ENCODE measurements around the gene MRPL4. TPM values are rescaled to one million over a fixed set of nuclear protein-coding genes. Genes with fewer than 3 reads are reported as not detected.

MRPL4 gene
- total and polyA plus RNA-seq, 2 of the 13 experiments (the other 11 are each of a cell fraction or from before 2014, with no cell fraction given): 40.6 to 42.5 TPM

- TF ChIP-seq HDAC6 (IDR thresholded peaks at IDR 0.05; ENCODE audit: low read depth, low read length) (no peak), TMF1 (CRISPR knock-in tag; IDR thresholded peaks at IDR 0.05; ENCODE audit: low read depth) (no peak), ZNF3 (CRISPR knock-in tag; IDR thresholded peaks at IDR 0.05) (no peak), NFIB (CRISPR knock-in tag; IDR thresholded peaks at IDR 0.05; ENCODE audit: borderline replicate concordance) (no peak), ZNF557 (CRISPR knock-in tag; IDR thresholded peaks at IDR 0.05) (no peak), ELF3 (CRISPR knock-in tag; IDR thresholded peaks at IDR 0.05) (no peak), ZNF878 (CRISPR knock-in tag; IDR thresholded peaks at IDR 0.05) (no peak), ZNF501 (CRISPR knock-in tag; IDR thresholded peaks at IDR 0.05) (no peak), ZNF563 (CRISPR knock-in tag; IDR thresholded peaks at IDR 0.05) (no peak), PAF1 (CRISPR knock-in tag; IDR thresholded peaks at IDR 0.05) (no peak), ZBTB7B (CRISPR knock-in tag; IDR thresholded peaks at IDR 0.05) (no peak), ISL2 (CRISPR knock-in tag; IDR thresholded peaks at IDR 0.05) (no peak), ZBTB25 (CRISPR knock-in tag; IDR thresholded peaks at IDR 0.05) (no peak), ZNF235 (CRISPR knock-in tag; IDR thresholded peaks at IDR 0.05; ENCODE audit: borderline replicate concordance) (no peak), FOXM1 (CRISPR knock-in tag; IDR thresholded peaks at IDR 0.05) (no peak), HDAC2 (CRISPR knock-in tag; IDR thresholded peaks at IDR 0.05) (peak; percentile 66; the same call in 1 of the 2 replicates)
- TF ChIP-seq, protein P1, sequence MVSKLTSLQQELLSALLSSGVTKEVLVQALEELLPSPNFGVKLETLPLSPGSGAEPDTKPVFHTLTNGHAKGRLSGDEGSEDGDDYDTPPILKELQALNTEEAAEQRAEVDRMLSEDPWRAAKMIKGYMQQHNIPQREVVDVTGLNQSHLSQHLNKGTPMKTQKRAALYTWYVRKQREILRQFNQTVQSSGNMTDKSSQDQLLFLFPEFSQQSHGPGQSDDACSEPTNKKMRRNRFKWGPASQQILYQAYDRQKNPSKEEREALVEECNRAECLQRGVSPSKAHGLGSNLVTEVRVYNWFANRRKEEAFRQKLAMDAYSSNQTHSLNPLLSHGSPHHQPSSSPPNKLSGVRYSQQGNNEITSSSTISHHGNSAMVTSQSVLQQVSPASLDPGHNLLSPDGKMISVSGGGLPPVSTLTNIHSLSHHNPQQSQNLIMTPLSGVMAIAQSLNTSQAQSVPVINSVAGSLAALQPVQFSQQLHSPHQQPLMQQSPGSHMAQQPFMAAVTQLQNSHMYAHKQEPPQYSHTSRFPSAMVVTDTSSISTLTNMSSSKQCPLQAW (CRISPR knock-in tag; IDR thresholded peaks at IDR 0.05): no peak
- TF ChIP-seq, protein P2, sequence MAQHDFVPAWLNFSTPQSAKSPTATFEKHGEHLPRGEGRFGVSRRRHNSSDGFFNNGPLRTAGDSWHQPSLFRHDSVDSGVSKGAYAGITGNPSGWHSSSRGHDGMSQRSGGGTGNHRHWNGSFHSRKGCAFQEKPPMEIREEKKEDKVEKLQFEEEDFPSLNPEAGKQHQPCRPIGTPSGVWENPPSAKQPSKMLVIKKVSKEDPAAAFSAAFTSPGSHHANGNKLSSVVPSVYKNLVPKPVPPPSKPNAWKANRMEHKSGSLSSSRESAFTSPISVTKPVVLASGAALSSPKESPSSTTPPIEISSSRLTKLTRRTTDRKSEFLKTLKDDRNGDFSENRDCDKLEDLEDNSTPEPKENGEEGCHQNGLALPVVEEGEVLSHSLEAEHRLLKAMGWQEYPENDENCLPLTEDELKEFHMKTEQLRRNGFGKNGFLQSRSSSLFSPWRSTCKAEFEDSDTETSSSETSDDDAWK (CRISPR knock-in tag; IDR thresholded peaks at IDR 0.05): no peak
- TF ChIP-seq, protein P3, sequence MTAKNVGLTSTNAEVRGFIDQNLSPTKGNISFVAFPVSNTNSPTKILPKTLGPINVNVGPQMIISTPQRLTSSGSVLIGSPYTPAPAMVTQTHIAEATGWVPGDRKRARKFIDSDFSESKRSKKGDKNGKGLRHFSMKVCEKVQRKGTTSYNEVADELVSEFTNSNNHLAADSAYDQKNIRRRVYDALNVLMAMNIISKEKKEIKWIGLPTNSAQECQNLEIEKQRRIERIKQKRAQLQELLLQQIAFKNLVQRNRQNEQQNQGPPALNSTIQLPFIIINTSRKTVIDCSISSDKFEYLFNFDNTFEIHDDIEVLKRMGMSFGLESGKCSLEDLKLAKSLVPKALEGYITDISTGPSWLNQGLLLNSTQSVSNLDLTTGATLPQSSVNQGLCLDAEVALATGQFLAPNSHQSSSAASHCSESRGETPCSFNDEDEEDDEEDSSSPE (CRISPR knock-in tag; IDR thresholded peaks at IDR 0.05): 0 out of 2 replicates have a peak, but pooled peaks have one; percentile 45
- TF ChIP-seq, protein P4, sequence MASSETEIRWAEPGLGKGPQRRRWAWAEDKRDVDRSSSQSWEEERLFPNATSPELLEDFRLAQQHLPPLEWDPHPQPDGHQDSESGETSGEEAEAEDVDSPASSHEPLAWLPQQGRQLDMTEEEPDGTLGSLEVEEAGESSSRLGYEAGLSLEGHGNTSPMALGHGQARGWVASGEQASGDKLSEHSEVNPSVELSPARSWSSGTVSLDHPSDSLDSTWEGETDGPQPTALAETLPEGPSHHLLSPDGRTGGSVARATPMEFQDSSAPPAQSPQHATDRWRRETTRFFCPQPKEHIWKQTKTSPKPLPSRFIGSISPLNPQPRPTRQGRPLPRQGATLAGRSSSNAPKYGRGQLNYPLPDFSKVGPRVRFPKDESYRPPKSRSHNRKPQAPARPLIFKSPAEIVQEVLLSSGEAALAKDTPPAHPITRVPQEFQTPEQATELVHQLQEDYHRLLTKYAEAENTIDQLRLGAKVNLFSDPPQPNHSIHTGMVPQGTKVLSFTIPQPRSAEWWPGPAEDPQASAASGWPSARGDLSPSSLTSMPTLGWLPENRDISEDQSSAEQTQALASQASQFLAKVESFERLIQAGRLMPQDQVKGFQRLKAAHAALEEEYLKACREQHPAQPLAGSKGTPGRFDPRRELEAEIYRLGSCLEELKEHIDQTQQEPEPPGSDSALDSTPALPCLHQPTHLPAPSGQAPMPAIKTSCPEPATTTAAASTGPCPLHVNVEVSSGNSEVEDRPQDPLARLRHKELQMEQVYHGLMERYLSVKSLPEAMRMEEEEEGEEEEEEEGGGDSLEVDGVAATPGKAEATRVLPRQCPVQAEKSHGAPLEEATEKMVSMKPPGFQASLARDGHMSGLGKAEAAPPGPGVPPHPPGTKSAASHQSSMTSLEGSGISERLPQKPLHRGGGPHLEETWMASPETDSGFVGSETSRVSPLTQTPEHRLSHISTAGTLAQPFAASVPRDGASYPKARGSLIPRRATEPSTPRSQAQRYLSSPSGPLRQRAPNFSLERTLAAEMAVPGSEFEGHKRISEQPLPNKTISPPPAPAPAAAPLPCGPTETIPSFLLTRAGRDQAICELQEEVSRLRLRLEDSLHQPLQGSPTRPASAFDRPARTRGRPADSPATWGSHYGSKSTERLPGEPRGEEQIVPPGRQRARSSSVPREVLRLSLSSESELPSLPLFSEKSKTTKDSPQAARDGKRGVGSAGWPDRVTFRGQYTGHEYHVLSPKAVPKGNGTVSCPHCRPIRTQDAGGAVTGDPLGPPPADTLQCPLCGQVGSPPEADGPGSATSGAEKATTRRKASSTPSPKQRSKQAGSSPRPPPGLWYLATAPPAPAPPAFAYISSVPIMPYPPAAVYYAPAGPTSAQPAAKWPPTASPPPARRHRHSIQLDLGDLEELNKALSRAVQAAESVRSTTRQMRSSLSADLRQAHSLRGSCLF (CRISPR knock-in tag; IDR thresholded peaks at IDR 0.05; ENCODE audit: borderline replicate concordance): no peak
These were observed 17.5 kb downstream of the MRPL4 start (continued) for GRCh38 chr19:10269333-10270179.

Data from HepG2 (cell line).